Measurements from ENCODE around the gene SMAD1. TPM values are rescaled to one million over a fixed set of nuclear protein-coding genes. Genes with fewer than 3 reads are reported as not detected.

The SMAD1 gene
- polyA plus RNA-seq, 2 of the 4 experiments (the other 2 are of a cell fraction) = 9.9 to 23.9 TPM

DNA sequence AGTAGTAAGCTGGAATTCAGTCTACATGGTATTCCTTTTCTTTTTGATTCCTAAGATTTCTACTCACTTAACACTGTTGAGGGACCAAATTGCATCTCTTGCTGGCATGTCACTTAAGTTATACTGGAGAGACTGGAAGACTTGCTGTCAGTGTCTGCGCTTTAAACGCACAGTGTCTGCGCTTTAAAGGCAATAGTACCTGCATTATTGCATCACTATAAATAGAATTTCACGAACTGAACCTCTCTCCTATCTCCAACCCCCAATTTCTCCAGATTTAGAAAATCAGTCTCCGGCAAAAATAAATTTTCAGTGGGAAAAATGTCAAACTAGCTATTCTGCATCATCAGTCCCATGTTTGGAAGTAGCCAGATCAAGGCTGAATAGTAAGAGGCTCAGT, 21.2 kb downstream of the SMAD1 start:
- Histone ChIP-seq H3K9me3 (no peaks in the 10 kb centered on the region), H3K4me2 (no peak overlapping the region), H3K27ac (no peak overlapping the region), H3K4me1 (peaks cover 7% of the 10 kb centered on the region; the same call in 2 of the 3 replicates), H3K4me3 (no peak overlapping the region)
- POLR2A ChIA-PET = no interaction called here
- CTCF ChIA-PET = no interaction called here
- no peak for ATAC-seq
- no peak for DNase-seq (ENCODE audit: low read depth in 1 of 2, low spot score in 1 of 2)
- 94% methylated on average over 5 of the region's 5 CpGs for WGBS (ENCODE audit: missing lambda C conversion rate)
- TF ChIP-seq RARB (CRISPR knock-in tag; IDR thresholded peaks at IDR 0.05) (no peak), HEYL (CRISPR knock-in tag; IDR thresholded peaks at IDR 0.05) (no peak), MYC (IDR thresholded peaks at IDR 0.05; ENCODE audit: borderline replicate concordance, low read length) (no peak), TP53 (CRISPR knock-in tag; IDR thresholded peaks at IDR 0.05) (no peak), EHF (CRISPR knock-in tag; IDR thresholded peaks at IDR 0.05) (no peak), JUNB (IDR thresholded peaks at IDR 0.05) (no peak), POLR2A (IDR thresholded peaks at IDR 0.05; ENCODE audit: low read length) (no peak), KDM5A (IDR thresholded peaks at IDR 0.05) (no peak), ZSCAN20 (CRISPR knock-in tag; IDR thresholded peaks at IDR 0.05) (no peak), POLR2AphosphoS2 (conservative IDR thresholded peaks at IDR 0.05; ENCODE audit: low read length) (no peak), RCOR1 (IDR thresholded peaks at IDR 0.05; ENCODE audit: low read depth, low read length) (no peak), FOXS1 (CRISPR knock-in tag; IDR thresholded peaks at IDR 0.05) (no peak), SMC3 (IDR thresholded peaks at IDR 0.05) (no peak), RFX5 (IDR thresholded peaks at IDR 0.05) (no peak)
- no peak for FAIRE-seq

DNA sequence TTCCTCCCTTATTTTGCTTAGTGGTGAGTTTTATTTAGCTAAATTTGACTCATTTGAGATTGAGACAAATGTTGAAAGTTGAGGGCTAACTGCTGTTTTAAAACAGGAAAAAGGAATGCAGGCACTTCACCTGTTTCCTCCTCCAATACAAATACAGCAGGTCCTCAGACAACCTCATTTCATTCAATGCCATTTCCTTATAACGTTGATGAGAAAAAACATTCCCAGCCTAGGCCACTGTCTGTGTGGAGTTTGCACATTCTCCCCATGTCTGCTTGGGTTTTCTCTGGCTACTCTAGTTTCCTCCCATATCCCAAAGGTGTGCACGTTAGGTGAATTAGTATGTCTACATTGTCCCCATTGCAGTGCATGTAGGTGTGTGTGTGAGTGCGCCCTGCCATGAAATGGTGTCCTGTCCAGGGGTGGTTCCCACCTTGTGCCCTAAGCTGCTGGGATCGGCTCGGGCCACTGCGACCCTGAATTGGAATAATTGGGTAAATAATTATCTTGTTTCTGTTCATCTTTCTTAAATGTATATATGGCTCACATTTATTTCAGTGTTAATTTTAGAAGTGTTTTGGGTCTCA, 21.9 kb downstream of the SMAD1 start:
- Histone ChIP-seq H3K4me2 (no peak overlapping the region), H3K27ac (no peak overlapping the region), H3K9me3 (no peaks in the 10 kb centered on the region), H3K4me3 (no peak overlapping the region), H3K4me1 (peaks cover 11% of the 10 kb centered on the region; the same call in 2 of the 3 replicates)
- DNase-seq (ENCODE audit: low read depth in 1 of 2, low spot score in 1 of 2) = no peak
- POLR2A ChIA-PET = no interaction called here
- CTCF ChIA-PET = interaction anchor here (1.3 kb wide), 1 partner anchor 270 kb away, joined by 3 read pairs; no protein-coding TSS in a partner anchor
- no peak for ATAC-seq
- TF ChIP-seq, protein P1, sequence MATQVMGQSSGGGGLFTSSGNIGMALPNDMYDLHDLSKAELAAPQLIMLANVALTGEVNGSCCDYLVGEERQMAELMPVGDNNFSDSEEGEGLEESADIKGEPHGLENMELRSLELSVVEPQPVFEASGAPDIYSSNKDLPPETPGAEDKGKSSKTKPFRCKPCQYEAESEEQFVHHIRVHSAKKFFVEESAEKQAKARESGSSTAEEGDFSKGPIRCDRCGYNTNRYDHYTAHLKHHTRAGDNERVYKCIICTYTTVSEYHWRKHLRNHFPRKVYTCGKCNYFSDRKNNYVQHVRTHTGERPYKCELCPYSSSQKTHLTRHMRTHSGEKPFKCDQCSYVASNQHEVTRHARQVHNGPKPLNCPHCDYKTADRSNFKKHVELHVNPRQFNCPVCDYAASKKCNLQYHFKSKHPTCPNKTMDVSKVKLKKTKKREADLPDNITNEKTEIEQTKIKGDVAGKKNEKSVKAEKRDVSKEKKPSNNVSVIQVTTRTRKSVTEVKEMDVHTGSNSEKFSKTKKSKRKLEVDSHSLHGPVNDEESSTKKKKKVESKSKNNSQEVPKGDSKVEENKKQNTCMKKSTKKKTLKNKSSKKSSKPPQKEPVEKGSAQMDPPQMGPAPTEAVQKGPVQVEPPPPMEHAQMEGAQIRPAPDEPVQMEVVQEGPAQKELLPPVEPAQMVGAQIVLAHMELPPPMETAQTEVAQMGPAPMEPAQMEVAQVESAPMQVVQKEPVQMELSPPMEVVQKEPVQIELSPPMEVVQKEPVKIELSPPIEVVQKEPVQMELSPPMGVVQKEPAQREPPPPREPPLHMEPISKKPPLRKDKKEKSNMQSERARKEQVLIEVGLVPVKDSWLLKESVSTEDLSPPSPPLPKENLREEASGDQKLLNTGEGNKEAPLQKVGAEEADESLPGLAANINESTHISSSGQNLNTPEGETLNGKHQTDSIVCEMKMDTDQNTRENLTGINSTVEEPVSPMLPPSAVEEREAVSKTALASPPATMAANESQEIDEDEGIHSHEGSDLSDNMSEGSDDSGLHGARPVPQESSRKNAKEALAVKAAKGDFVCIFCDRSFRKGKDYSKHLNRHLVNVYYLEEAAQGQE (IDR thresholded peaks at IDR 0.05) = no peak
- TF ChIP-seq JUNB (IDR thresholded peaks at IDR 0.05) (no peak), BHLHE40 (IDR thresholded peaks at IDR 0.05; ENCODE audit: low read depth, low read length) (no peak), HOXB5 (CRISPR knock-in tag; IDR thresholded peaks at IDR 0.05) (no peak), NFE2L2 (conservative IDR thresholded peaks at IDR 0.05; ENCODE audit: low read length) (no peak), RCOR1 (IDR thresholded peaks at IDR 0.05; ENCODE audit: low read depth, low read length) (no peak), ZSCAN20 (CRISPR knock-in tag; IDR thresholded peaks at IDR 0.05) (no peak), CBX2 (IDR thresholded peaks at IDR 0.05; ENCODE audit: borderline replicate concordance, low read depth) (no peak), PHF8 (IDR thresholded peaks at IDR 0.05; ENCODE audit: borderline replicate concordance, low read depth) (no peak), GATA3 (IDR thresholded peaks at IDR 0.05; ENCODE audit: borderline replicate concordance) (no peak), HDAC2 (IDR thresholded peaks at IDR 0.05) (no peak), RAD21 (conservative IDR thresholded peaks at IDR 0.05 in 1 of 2, IDR thresholded peaks at IDR 0.05 in 1 of 2) (no peak), ZFP36 (IDR thresholded peaks at IDR 0.05; ENCODE audit: borderline replicate concordance, partially characterized antibody) (no peak), CHD4 (IDR thresholded peaks at IDR 0.05; ENCODE audit: borderline replicate concordance) (no peak), POLR2A (IDR thresholded peaks at IDR 0.05; ENCODE audit: low read length) (no peak), MAFK (IDR thresholded peaks at IDR 0.05; ENCODE audit: partially characterized antibody) (no peak), EHF (CRISPR knock-in tag; IDR thresholded peaks at IDR 0.05) (no peak)
- TF ChIP-seq, protein P2, sequence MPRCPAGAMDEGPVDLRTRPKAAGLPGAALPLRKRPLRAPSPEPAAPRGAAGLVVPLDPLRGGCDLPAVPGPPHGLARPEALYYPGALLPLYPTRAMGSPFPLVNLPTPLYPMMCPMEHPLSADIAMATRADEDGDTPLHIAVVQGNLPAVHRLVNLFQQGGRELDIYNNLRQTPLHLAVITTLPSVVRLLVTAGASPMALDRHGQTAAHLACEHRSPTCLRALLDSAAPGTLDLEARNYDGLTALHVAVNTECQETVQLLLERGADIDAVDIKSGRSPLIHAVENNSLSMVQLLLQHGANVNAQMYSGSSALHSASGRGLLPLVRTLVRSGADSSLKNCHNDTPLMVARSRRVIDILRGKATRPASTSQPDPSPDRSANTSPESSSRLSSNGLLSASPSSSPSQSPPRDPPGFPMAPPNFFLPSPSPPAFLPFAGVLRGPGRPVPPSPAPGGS (IDR thresholded peaks at IDR 0.05) = no peak
- TF ChIP-seq, protein P3, sequence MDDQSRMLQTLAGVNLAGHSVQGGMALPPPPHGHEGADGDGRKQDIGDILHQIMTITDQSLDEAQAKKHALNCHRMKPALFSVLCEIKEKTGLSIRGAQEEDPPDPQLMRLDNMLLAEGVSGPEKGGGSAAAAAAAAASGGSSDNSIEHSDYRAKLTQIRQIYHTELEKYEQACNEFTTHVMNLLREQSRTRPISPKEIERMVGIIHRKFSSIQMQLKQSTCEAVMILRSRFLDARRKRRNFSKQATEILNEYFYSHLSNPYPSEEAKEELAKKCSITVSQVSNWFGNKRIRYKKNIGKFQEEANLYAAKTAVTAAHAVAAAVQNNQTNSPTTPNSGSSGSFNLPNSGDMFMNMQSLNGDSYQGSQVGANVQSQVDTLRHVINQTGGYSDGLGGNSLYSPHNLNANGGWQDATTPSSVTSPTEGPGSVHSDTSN (IDR thresholded peaks at IDR 0.05) = no peak
- TF ChIP-seq, protein P4, sequence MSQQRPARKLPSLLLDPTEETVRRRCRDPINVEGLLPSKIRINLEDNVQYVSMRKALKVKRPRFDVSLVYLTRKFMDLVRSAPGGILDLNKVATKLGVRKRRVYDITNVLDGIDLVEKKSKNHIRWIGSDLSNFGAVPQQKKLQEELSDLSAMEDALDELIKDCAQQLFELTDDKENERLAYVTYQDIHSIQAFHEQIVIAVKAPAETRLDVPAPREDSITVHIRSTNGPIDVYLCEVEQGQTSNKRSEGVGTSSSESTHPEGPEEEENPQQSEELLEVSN (IDR thresholded peaks at IDR 0.05; ENCODE audit: borderline replicate concordance, low read depth) = no peak
- 79% methylated on average over 6 of the region's 6 CpGs for WGBS (ENCODE audit: missing lambda C conversion rate)
- FAIRE-seq = no peak
